HG03442 (cell line): Measurements from ENCODE around the gene RIPK4.
"Not testable (repeated sequence)": the region's sequence is repeated elsewhere in the genome, so short reads cannot be mapped to it uniquely, and the experiment has no call there.

Source experiments
- ATAC-seq: cut with Tn5 transposase; IDR thresholded peaks from one replicate; pipeline ENCODE4 v1.9.1; 2021; ENCODE audit warnings: mild to moderate bottlenecking, moderate library complexity; ENCODE audit not compliant: unreplicated experiment

The RIPK4 gene

GRCh38 chr21:41740604-41741252, 26.1 kb downstream of the RIPK4 start:
- ATAC-seq: no peak

DNA sequence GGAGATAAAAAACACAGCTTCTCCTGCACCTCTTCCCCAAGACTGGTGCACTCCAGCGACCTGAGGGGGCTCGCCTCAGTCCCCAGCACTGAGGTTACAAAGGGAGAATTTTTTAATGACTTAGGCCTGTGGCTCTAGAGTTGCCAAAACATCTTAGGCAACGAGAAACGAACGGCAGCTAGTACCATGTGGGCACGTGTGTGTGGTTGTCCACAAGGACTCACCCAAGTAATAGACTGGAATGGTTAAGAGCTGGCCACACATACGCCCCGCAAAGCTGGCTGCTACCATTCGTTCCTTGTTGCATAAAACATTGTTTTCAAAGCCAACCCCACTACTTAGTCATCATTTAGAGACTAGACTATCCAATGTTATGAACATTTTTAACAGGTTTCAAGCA, 26.9 kb downstream of the RIPK4 start:
- no peak for ATAC-seq

- no peak for ATAC-seq
Measured at GRCh38 chr21:41739011-41739410, 27.8 kb downstream of the RIPK4 start.

GRCh38 chr21:41737651-41738324, 29.1 kb downstream of the RIPK4 start:
- no peak for ATAC-seq

- ATAC-seq: no peak
Measured at GRCh38 chr21:41736423-41736822, 30.4 kb downstream of the RIPK4 start.

GRCh38 chr21:41733951-41734689, 32.7 kb downstream of the RIPK4 start:
- ATAC-seq: no peak

GRCh38 chr21:41731081-41731480, 35.8 kb downstream of the RIPK4 start:
- no peak for ATAC-seq

DNA sequence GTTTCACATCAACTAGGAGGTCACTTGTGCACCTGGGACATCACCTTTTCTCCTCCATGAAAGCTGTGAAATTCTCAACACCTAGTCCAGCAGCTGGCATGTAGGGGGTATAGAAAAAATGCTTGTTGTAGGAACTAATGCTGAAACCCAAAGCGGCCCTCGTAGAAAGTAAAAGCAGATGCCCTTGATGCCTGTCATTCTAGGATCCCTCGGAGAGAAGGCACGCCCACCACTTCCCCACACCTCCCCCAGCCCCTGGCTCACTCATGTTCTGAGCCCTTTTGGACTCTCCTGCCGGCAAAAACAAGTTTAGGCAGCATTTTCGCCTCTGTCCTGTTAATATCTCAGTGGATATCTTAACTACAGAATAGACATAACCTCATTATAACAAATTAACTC, 36.5 kb downstream of the RIPK4 start:
- no peak for ATAC-seq

DNA sequence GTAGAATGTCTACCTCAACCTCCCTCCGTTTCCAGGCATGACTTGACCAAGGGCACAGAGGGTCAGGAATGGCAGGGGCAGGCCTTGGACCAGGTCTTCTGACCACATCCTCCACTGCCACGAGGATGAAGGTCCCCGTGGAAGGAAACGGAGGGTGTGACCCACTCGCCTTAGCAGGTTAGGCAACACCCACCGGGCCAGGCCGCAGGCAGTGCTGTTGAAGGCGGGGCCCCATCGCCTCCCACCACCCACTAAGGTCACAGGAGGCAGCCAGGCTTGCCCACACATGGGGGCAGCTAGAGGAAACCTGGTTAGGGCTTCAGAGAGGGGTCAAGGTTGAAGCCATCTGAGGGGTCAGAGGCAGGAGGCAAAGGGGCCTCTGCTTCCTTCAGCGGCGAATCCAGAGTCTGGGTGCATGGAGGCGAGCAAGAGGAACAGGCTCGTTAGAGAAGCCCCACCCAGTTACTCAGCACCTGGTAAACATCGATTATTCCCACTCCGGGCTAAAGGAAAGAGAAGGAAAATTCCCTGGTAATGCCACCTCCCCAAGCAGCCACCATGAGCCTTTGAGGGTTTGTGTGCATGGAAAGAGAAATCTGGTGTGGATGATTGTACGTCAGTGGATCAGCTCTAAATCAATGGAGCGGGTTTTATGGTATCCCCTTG, 37.0 kb downstream of the RIPK4 start:
- ATAC-seq: no peak

DNA sequence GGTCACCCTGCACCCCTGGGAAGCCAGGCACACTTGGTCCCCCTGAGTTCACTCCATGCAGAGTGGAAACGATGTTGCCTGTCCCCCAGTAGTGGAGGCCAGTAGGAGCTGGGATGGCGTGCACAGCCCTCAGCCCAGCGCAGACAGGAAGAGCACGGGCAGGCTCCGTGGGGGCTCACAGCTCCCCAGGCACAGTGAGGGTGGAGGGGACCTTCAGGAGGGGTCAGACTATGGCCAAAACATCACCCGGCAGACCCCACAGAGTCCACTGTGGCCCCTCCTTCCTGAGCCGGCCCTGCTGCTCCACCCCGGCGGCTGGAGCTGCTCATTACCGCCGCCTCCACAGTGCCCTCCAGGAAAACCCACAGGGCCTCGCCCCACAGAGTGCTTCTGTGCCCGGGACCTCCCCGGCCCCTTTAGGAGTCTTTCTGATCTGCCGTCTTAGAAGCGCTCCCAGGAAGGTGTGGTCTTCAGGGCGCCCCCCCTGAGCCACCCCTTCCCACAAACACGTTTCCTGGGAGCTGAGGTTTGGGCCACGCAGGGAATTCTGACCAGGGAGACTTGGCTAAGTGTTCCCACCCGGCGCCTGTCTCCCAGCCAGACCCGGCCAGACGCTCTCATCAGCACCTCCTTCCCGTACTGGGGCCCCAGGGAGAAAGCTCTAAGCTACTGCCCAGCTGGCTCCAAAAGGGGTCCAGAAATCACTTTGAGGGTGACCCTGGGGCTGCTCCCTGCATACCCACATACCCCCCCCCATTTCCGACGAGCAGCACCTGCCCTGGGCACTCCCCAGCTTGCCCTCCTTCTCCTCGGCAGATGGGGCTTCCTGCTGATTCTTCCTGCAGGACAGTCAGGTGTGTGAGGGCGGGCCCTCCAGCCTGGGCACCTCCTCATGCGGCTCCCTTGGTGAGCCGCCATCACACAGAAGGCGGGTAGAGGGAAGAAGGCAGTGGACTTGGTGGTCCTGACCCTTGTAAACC, 38.8 kb downstream of the RIPK4 start:
- ATAC-seq: no peak

DNA sequence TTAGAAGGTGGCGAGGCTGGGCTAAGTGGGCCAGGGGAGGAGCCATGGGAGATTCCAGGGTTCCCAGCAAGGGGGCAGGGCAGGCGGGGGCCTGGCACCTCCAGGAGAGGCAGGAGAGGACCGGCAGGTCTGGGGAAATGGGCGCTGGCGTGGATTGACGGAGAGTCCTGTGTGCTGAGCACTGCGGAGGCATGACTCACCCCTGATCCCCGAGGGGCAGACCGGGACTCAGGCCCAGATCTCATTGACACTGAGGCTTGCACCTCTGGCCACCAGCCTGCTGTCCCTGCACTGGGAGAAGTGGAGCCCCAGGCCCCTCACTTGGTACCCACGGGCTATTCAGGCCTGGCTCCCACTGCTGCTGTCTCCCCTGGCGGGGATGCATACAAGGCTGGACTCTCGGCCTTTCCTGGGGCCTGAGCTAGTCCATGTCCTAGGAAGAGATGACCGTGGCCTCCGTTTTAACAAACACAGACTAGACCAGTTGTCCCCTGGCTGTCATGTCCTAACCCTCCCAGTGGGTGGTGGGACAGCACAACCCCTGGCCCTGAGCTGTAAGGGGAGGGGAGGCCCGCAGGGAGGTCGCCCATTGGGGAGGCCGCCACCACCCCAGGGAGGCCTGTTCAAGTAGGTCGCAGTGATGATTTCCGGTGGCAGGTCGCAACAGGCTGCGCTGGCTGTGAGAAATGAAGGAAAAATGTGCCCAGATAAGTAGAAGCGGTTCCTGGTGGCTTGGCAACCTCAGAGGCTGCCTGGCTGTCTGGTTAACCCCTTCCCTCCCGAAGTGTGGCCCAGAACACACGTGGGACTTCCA, 39.7 kb downstream of the RIPK4 start:
- no peak for ATAC-seq

DNA sequence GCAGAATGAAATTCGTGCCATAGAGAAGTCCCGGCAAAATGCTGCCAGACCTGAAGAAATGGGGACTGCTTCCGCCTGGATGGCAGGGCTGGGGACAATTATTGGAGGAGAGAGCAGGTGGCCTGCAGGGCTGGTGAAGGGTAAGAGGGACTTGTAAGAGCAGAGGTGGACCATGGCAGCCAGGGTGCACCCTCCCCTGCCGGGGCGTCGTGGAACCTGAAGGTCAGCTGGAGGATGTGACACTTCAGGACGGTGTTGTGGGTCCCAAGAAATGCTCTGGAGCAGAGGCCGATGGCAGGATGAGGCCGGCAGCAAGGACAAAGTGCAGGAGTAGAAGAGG, 40.3 kb downstream of the RIPK4 start:
- ATAC-seq: no peak

DNA sequence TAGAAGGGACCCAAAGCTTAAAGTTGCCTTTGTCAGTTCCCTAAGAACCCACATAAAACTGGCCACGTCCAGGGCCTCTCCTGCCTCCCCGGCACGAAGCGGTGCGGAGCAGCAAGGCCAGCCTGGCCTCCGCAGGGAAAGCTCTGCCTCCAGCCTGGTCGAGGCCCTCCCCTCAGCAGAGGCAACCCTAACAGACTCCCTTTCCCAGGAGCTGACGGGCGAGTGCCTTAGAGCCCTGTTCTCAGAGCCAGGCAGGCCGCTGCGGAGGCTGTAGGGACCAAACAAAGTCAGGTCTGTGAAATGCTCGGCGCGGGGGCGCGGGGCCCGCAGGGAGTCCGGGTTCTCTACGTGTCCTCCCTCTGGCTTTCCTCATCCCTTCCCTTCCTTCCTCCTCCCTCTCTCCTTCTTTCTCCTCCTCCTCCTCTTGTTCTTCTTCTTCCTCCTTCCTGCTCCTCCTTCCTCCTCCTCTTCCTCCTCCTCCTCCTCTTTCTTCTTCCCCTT, 40.7 kb downstream of the RIPK4 start:
- ATAC-seq: no peak

DNA sequence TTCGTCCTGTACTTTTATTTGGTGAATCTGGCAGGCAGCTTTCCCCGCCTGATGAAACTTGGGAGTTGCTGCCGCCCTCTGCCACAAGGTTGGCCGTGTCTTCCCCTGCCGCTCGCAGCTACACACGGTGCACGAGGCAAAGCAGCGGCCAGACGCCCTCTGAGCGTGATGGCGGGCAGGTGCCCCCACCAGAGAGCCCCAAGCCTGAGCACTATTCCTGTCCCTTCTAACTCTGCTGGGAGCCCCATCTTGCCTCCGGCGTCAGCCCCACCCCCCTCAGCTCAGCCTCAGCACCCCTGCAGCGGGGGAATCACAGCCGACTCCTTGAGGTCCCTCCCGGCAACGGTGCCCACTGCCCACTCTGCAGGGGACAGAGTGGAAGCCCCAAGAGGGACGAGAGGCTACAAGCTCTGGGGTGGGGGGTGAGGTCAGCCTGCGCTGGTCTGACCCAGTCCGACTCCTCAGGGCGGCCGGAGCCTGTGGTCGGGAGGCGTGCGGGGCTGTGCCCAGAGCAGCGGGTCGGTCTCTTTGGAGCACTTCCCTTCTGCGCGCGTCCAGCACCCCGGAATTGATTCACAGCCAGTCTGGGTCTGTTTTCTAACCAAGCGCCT, 41.3 kb downstream of the RIPK4 start:
- no peak for ATAC-seq

GRCh38 chr21:41723835-41724234, 43.0 kb downstream of the RIPK4 start:
- ATAC-seq: not testable (repeated sequence)

- no peak for ATAC-seq
Measured at GRCh38 chr21:41722052-41723018, 44.5 kb downstream of the RIPK4 start.

GRCh38 chr21:41720250-41720649, 46.6 kb downstream of the RIPK4 start:
- ATAC-seq: no peak

GRCh38 chr21:41719691-41720090, 47.2 kb downstream of the RIPK4 start:
- ATAC-seq: no peak
